Astrocyte of the cerebellum (primary cell): ENCODE measurements around the gene PFKM.

Experiments
- DNase-seq: peaks from one replicate; pipeline ENCODE4 v3.0.0-alpha.2; 2011; ENCODE audit warnings: low read depth
- H3K4me3 ChIP-seq: 2 replicates; pipeline ENCODE4 v1.5.1; 2011; ENCODE audit warnings: mild to moderate bottlenecking, low read depth, low read length, moderate library complexity
- CTCF ChIP-seq: IDR thresholded peaks from 2 replicates; pipeline ENCODE4 v1.5.1; 2012; ENCODE audit warnings: low read length, low read depth, moderate library complexity, mild to moderate bottlenecking; ENCODE audit errors: missing control alignments
- in situ Hi-C: cut with HindIII; loops from 2 replicates; pipeline ENCODE4 v1.10.0; 2017; ENCODE audit warnings: low sequenced_read_pairs

PFKM gene

GRCh38 chr12:48187916-48188695, 68.9 kb downstream of the PFKM start:
- H3K4me3 ChIP-seq: no peak overlapping the region
- no peak for DNase-seq
- in situ Hi-C loops: no loop called here
- TF ChIP-seq CTCF: no peak

GRCh38 chr12:48189331-48190125, 70.4 kb downstream of the PFKM start:
- peak; percentile 62 for DNase-seq
- no peak overlapping the region for H3K4me3 ChIP-seq
- in situ Hi-C loops: no loop called here
- TF ChIP-seq CTCF: peak; percentile 88

GRCh38 chr12:48191096-48191495, 71.9 kb downstream of the PFKM start:
- in situ Hi-C loops: no loop called here
- DNase-seq: no peak
- no peak overlapping the region for H3K4me3 ChIP-seq
- TF ChIP-seq CTCF: no peak

- no peak for TF ChIP-seq CTCF
- in situ Hi-C loops: no loop called here
- no peak overlapping the region for H3K4me3 ChIP-seq
- no peak for DNase-seq
Measured at GRCh38 chr12:48192861-48193260, 73.7 kb downstream of the PFKM start.

- no peak overlapping the region for H3K4me3 ChIP-seq
- TF ChIP-seq CTCF: no peak
- in situ Hi-C loops: no loop called here
- no peak for DNase-seq
Measured at GRCh38 chr12:48193623-48194022, 74.5 kb downstream of the PFKM start.

- H3K4me3 ChIP-seq: no peak overlapping the region
- DNase-seq: no peak
- in situ Hi-C loops: no loop called here
- no peak for TF ChIP-seq CTCF
Measured at GRCh38 chr12:48194799-48195201, 75.6 kb downstream of the PFKM start.
